Measurements from ENCODE around the gene LPXN.

Gene LPXN

GRCh38 chr11:58606930-58607714, 31.5 kb upstream of the LPXN start:
- Histone ChIP-seq H3K27ac (ENCODE audit: low read depth, low read length) (no peak overlapping the region), H3K27me3 (ENCODE audit: control insufficient read depth, insufficient read depth, low read length) (no peaks in the 10 kb centered on the region), H3K9ac (ENCODE audit: low read depth, low read length) (no peak overlapping the region), H3K36me3 (ENCODE audit: control insufficient read depth, insufficient read depth, low read length) (peaks cover 38% of the 10 kb centered on the region), H3K4me1 (ENCODE audit: control insufficient read depth, insufficient read depth, low read length) (no peaks in the 10 kb centered on the region), H3K9me3 (ENCODE audit: control insufficient read depth, insufficient read depth, low read length) (no peaks in the 10 kb centered on the region), H3K4me3 (ENCODE audit: low read depth, low read length) (no peak overlapping the region)

- H3K9me3 ChIP-seq (ENCODE audit: control insufficient read depth, insufficient read depth, low read length) = no peaks in the 10 kb centered on the region
- H3K4me1 ChIP-seq (ENCODE audit: control insufficient read depth, insufficient read depth, low read length) = peaks cover 26% of the 10 kb centered on the region
- H3K36me3 ChIP-seq (ENCODE audit: control insufficient read depth, insufficient read depth, low read length) = peaks cover 3% of the 10 kb centered on the region; the same call in 1 of the 2 replicates
- no peak overlapping the region for H3K9ac ChIP-seq (ENCODE audit: low read depth, low read length)
- H3K27ac ChIP-seq (ENCODE audit: low read depth, low read length) = no peak overlapping the region
- no peak overlapping the region for H3K4me3 ChIP-seq (ENCODE audit: low read depth, low read length)
- H3K27me3 ChIP-seq (ENCODE audit: control insufficient read depth, insufficient read depth, low read length) = no peaks in the 10 kb centered on the region
These were observed 24.9 kb upstream of the LPXN start for GRCh38 chr11:58600510-58600909.

GRCh38 chr11:58597486-58598144, 22.0 kb upstream of the LPXN start:
- no peak overlapping the region for H3K4me3 ChIP-seq (ENCODE audit: low read depth, low read length)
- H3K36me3 ChIP-seq (ENCODE audit: control insufficient read depth, insufficient read depth, low read length) = peaks cover 18% of the 10 kb centered on the region
- H3K4me1 ChIP-seq (ENCODE audit: control insufficient read depth, insufficient read depth, low read length) = peaks cover 26% of the 10 kb centered on the region
- H3K27me3 ChIP-seq (ENCODE audit: control insufficient read depth, insufficient read depth, low read length) = no peaks in the 10 kb centered on the region
- H3K9ac ChIP-seq (ENCODE audit: low read depth, low read length) = no peak overlapping the region
- no peaks in the 10 kb centered on the region for H3K9me3 ChIP-seq (ENCODE audit: control insufficient read depth, insufficient read depth, low read length)
- H3K27ac ChIP-seq (ENCODE audit: low read depth, low read length) = no peak overlapping the region

GRCh38 chr11:58596621-58597020, 21.0 kb upstream of the LPXN start:
- H3K4me3 ChIP-seq (ENCODE audit: low read depth, low read length) = no peak overlapping the region
- H3K27me3 ChIP-seq (ENCODE audit: control insufficient read depth, insufficient read depth, low read length) = no peaks in the 10 kb centered on the region
- H3K27ac ChIP-seq (ENCODE audit: low read depth, low read length) = no peak overlapping the region
- H3K9me3 ChIP-seq (ENCODE audit: control insufficient read depth, insufficient read depth, low read length) = no peaks in the 10 kb centered on the region
- no peak overlapping the region for H3K9ac ChIP-seq (ENCODE audit: low read depth, low read length)
- H3K4me1 ChIP-seq (ENCODE audit: control insufficient read depth, insufficient read depth, low read length) = peaks cover 26% of the 10 kb centered on the region
- H3K36me3 ChIP-seq (ENCODE audit: control insufficient read depth, insufficient read depth, low read length) = peaks cover 27% of the 10 kb centered on the region

GRCh38 chr11:58594826-58595225, 19.2 kb upstream of the LPXN start:
- H3K4me3 ChIP-seq (ENCODE audit: low read depth, low read length) = no peak overlapping the region
- no peak overlapping the region for H3K9ac ChIP-seq (ENCODE audit: low read depth, low read length)
- H3K27ac ChIP-seq (ENCODE audit: low read depth, low read length) = no peak overlapping the region
- no peaks in the 10 kb centered on the region for H3K27me3 ChIP-seq (ENCODE audit: control insufficient read depth, insufficient read depth, low read length)
- H3K4me1 ChIP-seq (ENCODE audit: control insufficient read depth, insufficient read depth, low read length) = peaks cover 9% of the 10 kb centered on the region
- H3K9me3 ChIP-seq (ENCODE audit: control insufficient read depth, insufficient read depth, low read length) = no peaks in the 10 kb centered on the region
- peaks cover 29% of the 10 kb centered on the region for H3K36me3 ChIP-seq (ENCODE audit: control insufficient read depth, insufficient read depth, low read length)

GRCh38 chr11:58592760-58593472, 17.3 kb upstream of the LPXN start:
- Histone ChIP-seq H3K27ac (ENCODE audit: low read depth, low read length) (no peak overlapping the region), H3K4me3 (ENCODE audit: low read depth, low read length) (no peak overlapping the region), H3K4me1 (ENCODE audit: control insufficient read depth, insufficient read depth, low read length) (no peaks in the 10 kb centered on the region), H3K9ac (ENCODE audit: low read depth, low read length) (no peak overlapping the region), H3K27me3 (ENCODE audit: control insufficient read depth, insufficient read depth, low read length) (no peaks in the 10 kb centered on the region), H3K9me3 (ENCODE audit: control insufficient read depth, insufficient read depth, low read length) (no peaks in the 10 kb centered on the region), H3K36me3 (ENCODE audit: control insufficient read depth, insufficient read depth, low read length) (peaks cover 43% of the 10 kb centered on the region)

GRCh38 chr11:58591659-58592058, 16.0 kb upstream of the LPXN start:
- Histone ChIP-seq H3K4me1 (ENCODE audit: control insufficient read depth, insufficient read depth, low read length) (no peaks in the 10 kb centered on the region), H3K36me3 (ENCODE audit: control insufficient read depth, insufficient read depth, low read length) (peaks cover 55% of the 10 kb centered on the region), H3K27me3 (ENCODE audit: control insufficient read depth, insufficient read depth, low read length) (no peaks in the 10 kb centered on the region), H3K9ac (ENCODE audit: low read depth, low read length) (no peak overlapping the region), H3K9me3 (ENCODE audit: control insufficient read depth, insufficient read depth, low read length) (no peaks in the 10 kb centered on the region), H3K27ac (ENCODE audit: low read depth, low read length) (no peak overlapping the region), H3K4me3 (ENCODE audit: low read depth, low read length) (no peak overlapping the region)

- H3K27me3 ChIP-seq (ENCODE audit: control insufficient read depth, insufficient read depth, low read length) = no peaks in the 10 kb centered on the region
- H3K27ac ChIP-seq (ENCODE audit: low read depth, low read length) = no peak overlapping the region
- H3K4me3 ChIP-seq (ENCODE audit: low read depth, low read length) = no peak overlapping the region
- H3K4me1 ChIP-seq (ENCODE audit: control insufficient read depth, insufficient read depth, low read length) = no peaks in the 10 kb centered on the region
- H3K9me3 ChIP-seq (ENCODE audit: control insufficient read depth, insufficient read depth, low read length) = no peaks in the 10 kb centered on the region
- H3K36me3 ChIP-seq (ENCODE audit: control insufficient read depth, insufficient read depth, low read length) = peaks cover 53% of the 10 kb centered on the region
- H3K9ac ChIP-seq (ENCODE audit: low read depth, low read length) = no peak overlapping the region
These were observed 11.3 kb upstream of the LPXN start for GRCh38 chr11:58586998-58587397.

- no peak overlapping the region for H3K9ac ChIP-seq (ENCODE audit: low read depth, low read length)
- H3K4me1 ChIP-seq (ENCODE audit: control insufficient read depth, insufficient read depth, low read length) = 0 out of 2 replicates have a peak, but pooled peaks cover 8% of the 10 kb centered on the region
- no peak overlapping the region for H3K4me3 ChIP-seq (ENCODE audit: low read depth, low read length)
- peaks cover 36% of the 10 kb centered on the region for H3K36me3 ChIP-seq (ENCODE audit: control insufficient read depth, insufficient read depth, low read length)
- no peaks in the 10 kb centered on the region for H3K9me3 ChIP-seq (ENCODE audit: control insufficient read depth, insufficient read depth, low read length)
- H3K27me3 ChIP-seq (ENCODE audit: control insufficient read depth, insufficient read depth, low read length) = no peaks in the 10 kb centered on the region
- H3K27ac ChIP-seq (ENCODE audit: low read depth, low read length) = no peak overlapping the region
These were observed 6.8 kb upstream of the LPXN start for GRCh38 chr11:58582437-58582836.

- H3K4me1 ChIP-seq (ENCODE audit: control insufficient read depth, insufficient read depth, low read length) = 0 out of 2 replicates have a peak, but pooled peaks cover 12% of the 10 kb centered on the region
- H3K9ac ChIP-seq (ENCODE audit: low read depth, low read length) = peak overlapping the region; percentile 1; the same call in 1 of the 2 replicates
- H3K36me3 ChIP-seq (ENCODE audit: control insufficient read depth, insufficient read depth, low read length) = peaks cover 16% of the 10 kb centered on the region
- peak overlapping the region; percentile 76 for H3K4me3 ChIP-seq (ENCODE audit: low read depth, low read length)
- no peaks in the 10 kb centered on the region for H3K27me3 ChIP-seq (ENCODE audit: control insufficient read depth, insufficient read depth, low read length)
- H3K9me3 ChIP-seq (ENCODE audit: control insufficient read depth, insufficient read depth, low read length) = no peaks in the 10 kb centered on the region
- H3K27ac ChIP-seq (ENCODE audit: low read depth, low read length) = peak overlapping the region; percentile 9
These were observed 4.7 kb upstream of the LPXN start for GRCh38 chr11:58580311-58580710.
